ENCODE data around the gene PCDHA7. TPM values are rescaled to one million over a fixed set of nuclear protein-coding genes. Genes with fewer than 3 reads are reported as not detected.
"Not testable (repeated sequence)": the region's sequence is repeated elsewhere in the genome, so short reads cannot be mapped to it uniquely, and the experiment has no call there.

PCDHA7 gene
- polyA plus RNA-seq, 4 donors = 0.28 to 0.51 (median 0.37) TPM

DNA sequence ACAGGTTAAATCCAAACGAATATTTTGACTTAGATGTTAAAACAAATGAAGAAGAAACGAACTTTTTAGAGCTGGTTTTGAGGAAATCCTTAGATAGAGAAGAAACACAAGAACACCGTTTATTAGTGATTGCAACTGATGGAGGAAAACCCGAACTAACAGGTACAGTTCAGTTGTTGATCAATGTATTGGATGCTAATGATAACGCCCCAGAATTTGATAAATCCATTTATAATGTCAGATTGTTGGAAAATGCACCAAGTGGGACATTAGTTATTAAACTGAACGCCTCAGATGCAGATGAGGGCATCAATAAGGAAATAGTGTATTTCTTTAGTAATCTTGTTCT is 11.8 kb upstream of the PCDHA7 start:
- no peak for DNase-seq (ENCODE audit: low read depth in 4 of 4, low spot score in 3 of 4)

DNA sequence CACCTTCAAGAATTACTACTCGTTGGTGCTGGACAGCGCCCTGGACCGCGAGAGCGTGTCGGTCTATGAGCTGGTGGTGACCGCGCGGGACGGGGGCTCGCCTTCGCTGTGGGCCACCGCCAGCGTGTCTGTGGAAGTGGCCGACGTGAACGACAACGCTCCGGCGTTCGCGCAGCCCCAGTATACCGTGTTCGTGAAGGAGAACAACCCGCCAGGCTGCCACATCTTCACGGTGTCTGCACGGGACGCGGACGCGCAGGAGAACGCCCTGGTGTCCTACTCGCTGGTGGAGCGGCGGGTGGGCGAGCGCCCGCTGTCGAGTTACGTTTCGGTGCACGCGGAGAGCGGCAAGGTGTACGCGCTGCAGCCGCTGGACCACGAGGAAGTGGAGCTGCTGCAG is 11.1 kb upstream of the PCDHA7 start:
- not testable (repeated sequence) for DNase-seq (ENCODE audit: low read depth in 4 of 4, low spot score in 3 of 4)

DNA sequence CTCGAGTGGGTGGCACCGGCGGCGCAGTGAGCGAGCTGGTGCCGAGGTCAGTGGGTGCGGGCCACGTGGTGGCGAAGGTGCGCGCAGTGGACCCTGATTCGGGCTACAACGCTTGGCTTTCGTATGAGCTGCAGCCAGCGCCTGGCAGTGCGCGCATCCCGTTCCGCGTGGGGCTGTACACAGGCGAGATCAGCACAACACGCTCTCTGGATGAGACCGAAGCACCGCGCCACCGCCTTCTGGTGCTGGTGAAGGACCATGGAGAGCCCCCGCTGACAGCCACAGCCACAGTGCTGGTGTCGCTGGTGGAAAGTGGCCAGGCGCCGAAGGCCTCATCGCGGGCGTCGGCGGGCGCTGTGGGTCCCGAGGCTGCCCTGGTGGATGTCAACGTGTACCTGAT is 10.6 kb upstream of the PCDHA7 start:
- DNase-seq (ENCODE audit: low read depth in 4 of 4, low spot score in 3 of 4) = no peak

DNA sequence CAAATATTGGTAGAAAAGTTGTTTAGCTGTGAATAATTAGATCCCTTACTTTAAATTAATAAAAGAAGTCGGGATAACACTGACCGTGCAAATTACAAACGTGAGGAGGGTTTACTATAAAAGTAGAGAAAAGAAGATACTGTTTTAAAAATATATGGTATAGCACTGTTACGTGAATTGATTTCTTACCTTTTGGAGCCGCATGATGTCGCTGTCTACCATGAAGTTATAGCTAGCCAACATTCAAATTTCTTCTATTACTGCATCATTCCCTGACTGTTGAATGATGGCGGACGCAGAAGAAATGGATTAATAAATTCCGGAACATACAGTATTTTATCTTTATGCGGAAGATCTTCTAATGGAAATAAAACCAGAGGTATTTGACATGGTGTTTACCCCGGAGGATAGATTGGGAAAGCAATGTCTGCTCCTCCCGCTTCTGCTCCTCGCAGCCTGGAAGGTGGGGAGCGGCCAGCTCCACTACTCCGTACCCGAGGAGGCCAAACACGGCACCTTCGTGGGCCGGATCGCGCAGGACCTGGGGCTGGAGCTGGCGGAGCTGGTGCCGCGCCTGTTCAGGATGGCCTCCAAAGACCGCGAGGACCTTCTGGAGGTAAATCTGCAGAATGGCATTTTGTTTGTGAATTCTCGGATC is 6.2 kb upstream of the PCDHA7 start, which contains the start of gene PCDHA6:
Gene PCDHA6 (plus strand): TSS at position 257 of the 658 bp plus-strand sequence. CDS start 132 bp downstream, at position 389.
- no peak for DNase-seq (ENCODE audit: low read depth in 4 of 4, low spot score in 3 of 4)

DNA sequence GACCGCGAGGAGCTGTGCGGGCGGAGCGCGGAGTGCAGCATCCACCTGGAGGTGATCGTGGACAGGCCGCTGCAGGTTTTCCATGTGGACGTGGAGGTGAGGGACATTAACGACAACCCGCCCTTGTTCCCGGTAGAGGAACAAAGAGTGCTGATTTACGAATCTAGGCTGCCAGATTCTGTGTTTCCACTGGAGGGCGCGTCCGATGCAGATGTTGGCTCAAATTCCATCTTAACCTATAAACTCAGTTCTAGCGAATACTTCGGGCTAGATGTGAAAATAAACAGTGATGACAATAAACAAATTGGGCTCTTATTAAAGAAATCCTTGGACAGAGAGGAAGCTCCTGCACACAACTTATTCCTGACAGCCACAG is 5.7 kb upstream of the PCDHA7 start:
- DNase-seq (ENCODE audit: low read depth in 4 of 4, low spot score in 3 of 4) = no peak

DNA sequence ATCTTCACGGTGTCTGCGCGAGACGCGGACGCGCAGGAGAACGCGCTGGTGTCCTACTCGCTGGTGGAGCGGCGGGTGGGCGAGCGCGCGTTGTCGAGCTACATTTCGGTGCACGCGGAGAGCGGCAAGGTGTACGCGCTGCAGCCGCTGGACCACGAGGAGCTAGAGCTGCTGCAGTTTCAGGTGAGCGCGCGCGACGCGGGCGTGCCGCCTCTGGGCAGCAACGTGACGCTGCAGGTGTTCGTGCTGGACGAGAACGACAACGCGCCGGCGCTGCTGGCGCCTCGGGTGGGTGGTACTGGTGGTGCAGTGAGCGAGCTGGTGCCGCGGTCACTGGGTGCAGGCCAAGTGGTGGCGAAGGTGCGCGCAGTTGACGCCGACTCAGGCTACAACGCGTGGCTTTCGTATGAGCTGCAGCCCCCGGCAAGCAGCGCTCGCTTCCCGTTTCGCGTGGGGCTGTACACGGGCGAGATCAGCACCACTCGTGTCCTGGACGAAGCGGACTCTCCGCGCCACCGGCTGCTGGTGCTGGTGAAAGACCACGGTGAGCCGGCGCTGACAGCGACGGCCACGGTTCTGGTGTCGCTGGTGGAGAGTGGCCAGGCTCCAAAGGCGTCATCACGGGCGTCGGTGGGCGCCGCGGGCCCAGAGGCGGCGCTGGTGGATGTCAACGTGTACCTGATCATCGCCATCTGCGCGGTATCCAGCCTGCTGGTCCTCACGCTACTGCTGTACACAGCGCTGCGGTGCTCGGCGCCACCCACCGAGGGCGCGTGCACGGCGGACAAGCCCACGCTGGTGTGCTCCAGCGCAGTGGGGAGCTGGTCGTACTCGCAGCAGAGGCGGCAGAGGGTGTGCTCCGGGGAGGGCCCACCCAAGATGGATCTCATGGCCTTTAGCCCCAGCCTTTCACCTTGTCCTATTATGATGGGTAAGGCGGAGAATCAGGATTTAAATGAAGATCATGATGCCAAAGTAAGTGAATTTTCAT is 4.3 kb upstream of the PCDHA7 start:
- not testable (repeated sequence) for DNase-seq (ENCODE audit: low read depth in 4 of 4, low spot score in 3 of 4)

DNA sequence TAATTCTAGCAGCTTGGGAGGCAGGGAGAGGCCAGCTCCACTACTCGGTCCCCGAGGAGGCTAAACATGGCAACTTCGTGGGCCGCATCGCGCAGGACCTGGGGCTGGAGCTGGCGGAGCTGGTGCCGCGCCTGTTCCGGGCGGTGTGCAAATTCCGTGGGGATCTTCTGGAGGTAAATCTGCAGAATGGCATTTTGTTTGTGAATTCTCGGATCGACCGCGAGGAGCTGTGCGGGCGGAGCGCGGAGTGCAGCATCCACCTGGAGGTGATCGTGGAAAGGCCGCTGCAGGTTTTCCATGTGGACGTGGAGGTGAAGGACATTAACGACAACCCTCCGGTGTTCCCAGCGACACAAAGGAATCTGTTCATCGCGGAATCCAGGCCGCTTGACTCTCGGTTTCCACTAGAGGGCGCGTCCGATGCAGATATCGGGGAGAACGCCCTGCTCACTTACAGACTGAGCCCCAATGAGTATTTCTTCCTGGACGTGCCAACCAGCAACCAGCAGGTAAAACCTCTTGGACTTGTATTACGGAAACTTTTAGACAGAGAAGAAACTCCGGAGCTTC is 455 bp downstream of the PCDHA7 start:
- DNase-seq (ENCODE audit: low read depth in 4 of 4, low spot score in 3 of 4) = not testable (repeated sequence)

DNA sequence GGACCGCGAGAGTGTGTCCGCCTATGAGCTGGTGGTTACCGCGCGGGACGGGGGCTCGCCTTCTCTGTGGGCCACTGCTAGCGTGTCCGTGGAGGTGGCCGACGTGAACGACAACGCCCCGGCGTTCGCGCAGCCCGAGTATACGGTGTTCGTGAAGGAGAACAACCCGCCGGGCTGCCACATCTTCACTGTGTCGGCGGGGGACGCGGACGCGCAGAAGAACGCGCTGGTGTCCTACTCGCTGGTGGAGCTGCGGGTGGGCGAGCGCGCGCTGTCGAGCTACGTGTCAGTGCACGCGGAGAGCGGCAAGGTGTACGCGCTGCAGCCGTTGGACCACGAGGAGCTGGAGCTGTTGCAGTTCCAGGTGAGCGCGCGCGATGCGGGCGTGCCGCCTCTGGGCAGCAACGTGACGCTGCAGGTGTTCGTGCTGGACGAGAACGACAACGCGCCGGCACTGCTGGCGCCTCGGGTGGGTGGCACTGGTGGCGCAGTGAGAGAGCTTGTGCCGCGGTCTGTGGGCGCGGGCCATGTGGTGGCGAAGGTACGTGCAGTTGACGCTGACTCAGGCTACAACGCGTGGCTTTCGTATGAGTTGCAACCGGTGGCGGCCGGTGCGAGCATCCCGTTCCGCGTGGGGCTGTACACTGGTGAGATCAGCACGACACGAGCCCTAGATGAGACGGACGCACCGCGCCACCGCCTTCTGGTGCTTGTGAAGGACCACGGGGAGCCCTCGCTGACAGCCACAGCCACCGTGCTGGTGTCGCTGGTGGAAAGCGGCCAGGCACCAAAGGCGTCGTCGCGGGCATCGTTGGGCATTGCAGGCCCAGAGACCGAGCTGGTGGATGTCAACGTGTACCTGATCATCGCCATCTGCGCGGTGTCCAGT is 1.8 kb downstream of the PCDHA7 start:
- DNase-seq (ENCODE audit: low read depth in 4 of 4, low spot score in 3 of 4) = no peak

DNA sequence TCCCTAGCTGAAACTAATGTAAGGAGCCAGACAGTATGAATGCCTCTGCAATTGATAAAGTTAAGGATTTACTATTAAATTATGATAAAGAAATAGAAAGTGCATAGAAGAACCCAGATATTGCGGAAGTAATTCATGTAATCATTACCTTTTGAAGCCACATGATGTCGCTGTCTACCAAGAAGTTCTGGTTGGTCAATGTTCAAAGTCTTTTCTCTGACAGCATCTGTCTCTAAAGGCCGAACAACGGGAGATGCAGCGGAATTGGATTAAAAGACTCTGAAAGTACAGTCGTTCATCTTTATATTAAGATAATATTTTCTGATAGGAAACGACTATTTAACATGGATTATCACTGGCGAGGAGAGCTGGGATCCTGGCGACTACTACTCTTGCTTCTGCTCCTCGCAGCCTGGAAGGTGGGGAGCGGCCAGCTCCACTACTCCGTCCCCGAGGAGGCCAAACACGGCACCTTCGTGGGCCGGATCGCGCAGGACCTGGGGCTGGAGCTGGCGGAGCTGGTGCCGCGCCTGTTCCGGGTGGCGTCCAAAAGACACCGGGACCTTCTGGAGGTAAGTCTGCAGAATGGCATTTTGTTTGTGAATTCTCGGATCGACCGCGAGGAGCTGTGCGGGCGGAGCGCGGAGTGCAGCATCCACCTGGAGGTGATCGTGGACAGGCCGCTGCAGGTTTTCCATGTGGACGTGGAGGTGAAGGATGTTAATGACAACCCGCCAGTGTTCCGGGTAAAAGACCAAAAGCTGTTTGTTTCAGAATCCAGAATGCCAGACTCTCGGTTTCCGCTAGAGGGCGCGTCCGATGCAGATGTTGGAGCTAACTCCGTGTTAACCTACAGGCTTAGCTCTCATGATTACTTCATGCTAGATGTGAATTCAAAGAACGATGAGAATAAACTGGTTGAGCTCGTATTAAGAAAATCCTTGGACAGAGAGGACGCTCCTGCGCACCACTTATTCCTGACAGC is 7.2 kb downstream of the PCDHA7 start, which contains the start of gene PCDHA8:
Gene PCDHA8 (plus strand): TSS at position 210 of the 985 bp plus-strand sequence. CDS start 135 bp downstream, at position 345.
- DNase-seq (ENCODE audit: low read depth in 4 of 4, low spot score in 3 of 4) = peak in 1 of 4 donors; percentile 3

DNA sequence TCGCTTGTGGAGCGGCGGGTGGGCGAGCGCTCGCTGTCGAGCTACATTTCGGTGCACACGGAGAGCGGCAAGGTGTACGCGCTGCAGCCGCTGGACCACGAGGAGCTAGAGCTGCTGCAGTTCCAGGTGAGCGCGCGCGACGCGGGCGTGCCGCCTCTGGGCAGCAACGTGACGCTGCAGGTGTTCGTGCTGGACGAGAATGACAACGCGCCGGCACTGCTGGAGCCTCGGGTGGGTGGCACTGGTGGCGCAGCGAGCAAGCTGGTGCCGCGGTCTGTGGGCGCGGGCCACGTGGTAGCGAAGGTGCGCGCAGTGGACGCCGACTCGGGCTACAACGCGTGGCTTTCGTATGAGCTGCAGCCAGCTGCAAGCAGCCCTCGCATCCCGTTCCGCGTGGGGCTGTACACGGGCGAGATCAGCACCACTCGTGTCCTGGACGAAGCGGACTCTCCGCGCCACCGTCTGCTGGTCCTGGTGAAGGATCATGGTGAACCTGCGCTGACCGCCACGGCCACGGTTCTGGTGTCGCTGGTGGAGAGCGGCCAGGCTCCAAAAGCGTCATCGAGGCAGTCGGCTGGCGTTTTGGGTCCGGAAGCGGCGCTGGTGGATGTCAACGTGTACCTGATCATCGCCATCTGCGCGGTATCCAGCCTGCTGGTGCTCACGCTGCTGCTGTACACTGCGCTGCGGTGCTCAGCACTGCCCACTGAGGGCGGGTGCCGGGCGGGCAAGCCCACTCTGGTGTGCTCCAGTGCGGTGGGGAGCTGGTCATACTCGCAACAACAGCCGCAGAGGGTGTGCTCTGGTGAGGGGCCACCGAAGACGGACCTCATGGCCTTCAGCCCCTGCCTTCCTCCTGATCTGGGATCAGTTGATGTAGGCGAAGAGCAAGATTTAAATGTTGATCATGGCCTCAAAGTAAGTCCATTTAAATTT is 9.0 kb downstream of the PCDHA7 start:
- no peak for DNase-seq (ENCODE audit: low read depth in 4 of 4, low spot score in 3 of 4)

DNA sequence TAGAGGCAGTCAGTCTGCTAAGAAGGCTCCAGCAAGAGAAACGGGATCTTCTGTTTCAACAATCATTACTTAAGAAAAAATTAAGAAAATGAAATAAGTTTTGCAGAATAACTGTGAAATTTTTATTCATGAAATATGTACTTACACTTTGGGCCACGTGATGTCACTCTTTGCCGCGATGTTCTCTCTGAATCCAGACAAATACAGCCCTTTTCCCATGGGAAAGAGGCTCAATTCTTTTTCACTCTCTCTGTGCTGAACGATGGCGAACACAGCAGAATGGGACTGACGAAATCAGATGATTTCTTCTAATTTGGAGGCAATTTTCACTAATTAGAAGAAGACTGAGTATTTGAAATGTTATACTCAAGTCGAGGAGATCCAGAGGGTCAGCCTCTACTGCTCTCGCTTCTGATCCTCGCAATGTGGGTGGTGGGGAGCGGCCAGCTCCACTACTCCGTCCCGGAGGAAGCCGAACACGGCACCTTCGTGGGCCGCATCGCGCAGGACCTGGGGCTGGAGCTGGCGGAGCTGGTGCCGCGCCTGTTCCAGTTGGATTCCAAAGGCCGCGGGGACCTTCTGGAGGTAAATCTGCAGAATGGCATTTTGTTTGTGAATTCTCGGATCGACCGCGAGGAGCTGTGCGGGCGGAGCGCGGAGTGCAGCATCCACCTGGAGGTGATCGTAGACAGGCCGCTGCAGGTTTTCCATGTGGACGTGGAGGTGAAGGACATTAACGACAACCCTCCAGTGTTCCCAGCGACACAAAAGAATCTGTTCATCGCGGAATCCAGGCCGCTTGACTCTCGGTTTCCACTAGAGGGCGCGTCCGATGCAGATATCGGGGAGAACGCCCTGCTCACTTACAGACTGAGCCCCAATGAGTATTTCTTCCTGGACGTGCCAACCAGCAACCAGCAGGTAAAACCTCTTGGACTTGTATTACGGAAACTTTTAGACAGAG is 14.4 kb downstream of the PCDHA7 start, which contains the start of gene PCDHA9:
Gene PCDHA9 (plus strand): TSS at position 244 of the 964 bp plus-strand sequence. CDS start 114 bp downstream, at position 358.
- DNase-seq (ENCODE audit: low read depth in 4 of 4, low spot score in 3 of 4) = not testable (repeated sequence)

DNA sequence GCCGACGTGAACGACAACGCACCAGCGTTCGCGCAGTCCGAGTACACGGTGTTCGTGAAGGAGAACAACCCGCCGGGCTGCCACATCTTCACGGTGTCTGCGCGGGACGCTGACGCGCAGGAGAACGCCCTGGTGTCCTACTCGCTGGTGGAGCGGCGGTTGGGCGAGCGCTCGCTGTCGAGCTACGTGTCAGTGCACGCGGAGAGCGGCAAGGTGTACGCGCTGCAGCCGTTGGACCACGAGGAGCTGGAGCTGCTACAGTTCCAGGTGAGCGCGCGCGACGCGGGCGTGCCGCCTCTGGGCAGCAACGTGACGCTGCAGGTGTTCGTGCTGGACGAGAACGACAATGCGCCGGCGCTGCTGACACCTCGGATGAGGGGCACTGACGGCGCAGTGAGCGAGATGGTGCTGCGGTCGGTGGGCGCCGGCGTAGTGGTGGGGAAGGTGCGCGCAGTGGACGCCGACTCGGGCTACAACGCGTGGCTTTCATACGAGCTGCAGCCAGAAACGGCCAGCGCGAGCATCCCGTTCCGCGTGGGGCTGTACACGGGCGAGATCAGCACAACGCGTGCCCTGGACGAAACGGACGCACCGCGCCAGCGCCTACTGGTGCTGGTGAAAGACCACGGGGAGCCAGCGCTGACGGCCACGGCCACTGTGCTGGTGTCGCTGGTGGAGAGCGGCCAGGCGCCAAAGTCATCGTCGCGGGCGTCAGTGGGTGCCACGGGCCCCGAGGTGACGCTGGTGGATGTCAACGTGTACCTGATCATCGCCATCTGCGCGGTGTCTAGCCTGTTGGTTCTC is 16.0 kb downstream of the PCDHA7 start:
- not testable (repeated sequence) for DNase-seq (ENCODE audit: low read depth in 4 of 4, low spot score in 3 of 4)

DNA sequence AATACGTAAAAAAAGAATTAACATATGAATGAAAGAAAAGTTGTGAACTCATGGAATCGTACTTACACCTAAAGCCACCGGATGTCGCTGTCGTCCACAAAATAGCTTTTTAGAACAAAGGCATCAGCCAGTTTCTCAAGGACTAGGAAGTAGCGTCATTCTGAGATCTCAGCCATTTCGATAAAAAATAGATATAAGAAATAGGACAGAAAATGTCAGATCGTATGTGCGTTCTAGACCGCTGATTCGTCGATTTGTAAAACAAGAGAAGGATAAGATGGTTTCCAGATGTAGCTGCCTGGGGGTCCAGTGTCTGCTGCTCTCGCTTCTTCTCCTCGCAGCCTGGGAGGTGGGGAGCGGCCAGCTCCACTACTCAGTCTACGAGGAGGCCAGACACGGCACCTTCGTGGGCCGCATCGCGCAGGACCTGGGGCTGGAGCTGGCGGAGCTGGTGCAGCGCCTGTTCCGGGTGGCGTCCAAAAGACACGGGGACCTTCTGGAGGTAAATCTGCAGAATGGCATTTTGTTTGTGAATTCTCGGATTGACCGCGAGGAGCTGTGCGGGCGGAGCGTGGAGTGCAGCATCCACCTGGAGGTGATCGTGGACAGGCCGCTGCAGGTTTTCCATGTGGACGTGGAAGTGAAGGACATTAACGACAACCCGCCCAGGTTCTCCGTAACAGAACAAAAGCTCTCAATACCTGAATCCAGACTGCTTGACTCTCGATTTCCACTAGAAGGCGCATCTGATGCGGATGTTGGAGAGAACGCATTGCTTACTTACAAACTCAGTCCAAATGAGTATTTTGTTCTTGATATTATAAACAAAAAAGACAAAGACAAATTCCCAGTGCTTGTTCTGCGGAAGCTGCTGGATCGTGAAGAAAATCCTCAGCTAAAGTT is 22.0 kb downstream of the PCDHA7 start, which contains the start of gene PCDHA10:
Gene PCDHA10 (plus strand): TSS at position 126 of the 903 bp plus-strand sequence. CDS start 152 bp downstream, at position 278.
- DNase-seq (ENCODE audit: low read depth in 4 of 4, low spot score in 3 of 4) = peak in 1 of 4 donors; percentile 2

DNA sequence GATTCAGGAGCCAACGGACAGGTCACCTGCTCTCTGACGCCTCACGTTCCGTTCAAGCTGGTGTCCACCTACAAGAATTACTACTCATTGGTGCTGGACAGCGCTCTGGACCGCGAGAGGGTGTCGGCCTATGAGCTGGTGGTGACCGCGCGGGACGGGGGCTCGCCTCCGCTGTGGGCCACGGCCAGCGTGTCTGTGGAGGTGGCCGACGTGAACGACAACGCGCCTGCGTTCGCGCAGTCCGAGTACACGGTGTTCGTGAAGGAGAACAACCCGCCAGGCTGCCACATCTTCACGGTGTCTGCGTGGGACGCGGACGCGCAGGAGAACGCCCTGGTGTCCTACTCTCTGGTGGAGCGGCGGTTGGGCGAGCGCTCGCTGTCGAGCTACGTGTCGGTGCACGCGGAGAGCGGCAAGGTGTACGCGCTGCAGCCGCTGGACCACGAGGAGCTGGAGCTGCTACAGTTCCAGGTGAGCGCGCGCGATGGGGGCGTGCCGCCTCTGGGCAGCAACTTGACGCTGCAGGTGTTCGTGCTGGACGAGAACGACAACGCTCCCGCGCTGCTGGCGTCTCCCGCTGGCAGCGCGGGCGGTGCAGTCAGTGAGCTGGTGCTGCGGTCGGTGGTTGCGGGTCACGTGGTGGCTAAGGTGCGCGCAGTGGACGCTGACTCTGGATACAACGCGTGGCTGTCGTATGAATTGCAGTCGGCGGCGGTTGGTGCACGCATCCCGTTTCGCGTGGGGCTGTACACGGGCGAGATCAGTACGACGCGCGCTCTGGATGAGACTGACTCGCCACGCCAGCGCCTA is 23.3 kb downstream of the PCDHA7 start:
- no peak for DNase-seq (ENCODE audit: low read depth in 4 of 4, low spot score in 3 of 4)

Measured in right renal pelvis (tissue), 4 donors.